ENCODE results near the gene GCK. TPM values are rescaled to one million over a fixed set of nuclear protein-coding genes. Genes with fewer than 3 reads are reported as not detected.

GCK gene
- total and polyA plus RNA-seq, 2 experiments from 2014 or later = 1.7 to 2.5 TPM

DNA sequence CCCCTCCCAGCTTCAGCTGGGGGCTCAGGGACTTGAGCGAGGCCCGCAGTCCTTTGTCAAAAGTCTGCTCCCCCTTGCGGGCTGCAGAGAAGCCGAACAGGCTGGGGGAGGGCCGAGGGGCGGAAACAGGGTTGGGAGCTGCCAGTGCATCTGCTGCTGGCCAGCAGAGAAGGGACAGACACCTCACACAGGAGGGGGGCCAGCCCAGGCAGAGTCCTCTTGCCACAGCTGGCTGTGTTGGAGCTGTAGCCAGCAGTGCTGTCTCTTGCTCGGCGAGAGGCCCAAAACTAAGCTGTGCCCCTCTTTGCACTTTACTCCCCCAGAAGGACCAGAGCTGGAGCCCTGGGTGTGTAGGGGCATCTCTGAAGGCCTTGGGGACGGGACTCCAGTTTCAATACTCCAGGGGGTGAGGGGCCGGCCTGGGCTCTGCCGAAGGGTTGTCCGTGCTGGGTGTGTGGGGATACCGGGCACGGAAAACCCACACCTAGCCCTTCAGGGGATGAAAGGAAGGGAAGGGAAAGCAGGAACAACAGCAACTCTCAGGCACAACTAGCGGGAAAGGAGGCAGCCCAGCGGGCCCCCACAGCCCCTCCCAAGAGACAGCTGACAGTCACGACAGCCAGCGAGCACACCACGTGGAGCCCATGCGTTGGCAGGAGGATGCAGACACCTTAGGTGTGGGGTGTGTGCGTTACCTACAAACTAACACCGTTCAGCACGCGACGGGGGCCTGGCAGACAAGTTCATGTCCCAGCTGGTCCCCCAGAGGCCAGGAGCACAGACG is 29.4 kb upstream of the GCK start:
- Histone ChIP-seq H3K4me2 (no peak overlapping the region), H3K36me3 (replicated peaks; ENCODE audit: insufficient read depth, low read depth) (no peaks in the 10 kb centered on the region), H2AFZ (no peak overlapping the region), H4K20me1 (ENCODE audit: insufficient read depth, poor library complexity, severe bottlenecking) (no peaks in the 10 kb centered on the region), H3K27me3 (no peaks in the 10 kb centered on the region), H3K4me3 (no peak overlapping the region), H3K79me2 (no peaks in the 10 kb centered on the region), H3K4me1 (ENCODE audit: insufficient read depth) (no peaks in the 10 kb centered on the region), H3K9me3 (ENCODE audit: low read depth) (no peaks in the 10 kb centered on the region), H3K9me2 (replicated peaks; ENCODE audit: insufficient read depth) (no peaks in the 10 kb centered on the region), H3K27ac (no peak overlapping the region)
- TF ChIP-seq EZH2phosphoT487 (IDR thresholded peaks at IDR 0.05; ENCODE audit: low read depth, severe bottlenecking, unreplicated experiment) (no peak), EZH2 (IDR thresholded peaks at IDR 0.05; ENCODE audit: borderline replicate concordance) (no peak), CTCF (IDR thresholded peaks at IDR 0.05; ENCODE audit: poor library complexity) (no peak)
- DNase-seq (ENCODE audit: low spot score) = no peak
- 82% methylated on average over 22 of the region's 26 CpGs for WGBS (ENCODE audit: low lambda C conversion rate, missing lambda C conversion rate)

GRCh38 chr7:44217852-44218402 is 28.7 kb upstream of the GCK start:
- Histone ChIP-seq H3K36me3 (replicated peaks; ENCODE audit: insufficient read depth, low read depth) (no peaks in the 10 kb centered on the region), H3K4me2 (no peak overlapping the region), H3K9me2 (replicated peaks; ENCODE audit: insufficient read depth) (no peaks in the 10 kb centered on the region), H4K20me1 (ENCODE audit: insufficient read depth, poor library complexity, severe bottlenecking) (no peaks in the 10 kb centered on the region), H2AFZ (no peak overlapping the region), H3K27ac (no peak overlapping the region), H3K4me3 (no peak overlapping the region), H3K27me3 (no peaks in the 10 kb centered on the region), H3K9me3 (ENCODE audit: low read depth) (no peaks in the 10 kb centered on the region), H3K79me2 (no peaks in the 10 kb centered on the region), H3K4me1 (ENCODE audit: insufficient read depth) (no peaks in the 10 kb centered on the region)
- 87% methylated on average over 14 of the region's 17 CpGs for WGBS (ENCODE audit: low lambda C conversion rate, missing lambda C conversion rate)
- DNase-seq (ENCODE audit: low spot score) = no peak
- no peak for TF ChIP-seq CTCF (IDR thresholded peaks at IDR 0.05; ENCODE audit: poor library complexity)
- no peak for TF ChIP-seq EZH2 (IDR thresholded peaks at IDR 0.05; ENCODE audit: borderline replicate concordance)
- no peak for TF ChIP-seq EZH2phosphoT487 (IDR thresholded peaks at IDR 0.05; ENCODE audit: low read depth, severe bottlenecking, unreplicated experiment)

- Histone ChIP-seq H3K4me1 (ENCODE audit: insufficient read depth) (no peaks in the 10 kb centered on the region), H3K27me3 (no peaks in the 10 kb centered on the region), H4K20me1 (ENCODE audit: insufficient read depth, poor library complexity, severe bottlenecking) (no peaks in the 10 kb centered on the region), H3K9me3 (ENCODE audit: low read depth) (no peaks in the 10 kb centered on the region), H3K4me3 (no peak overlapping the region), H3K79me2 (no peaks in the 10 kb centered on the region), H3K27ac (no peak overlapping the region), H3K4me2 (no peak overlapping the region), H2AFZ (no peak overlapping the region), H3K36me3 (replicated peaks; ENCODE audit: insufficient read depth, low read depth) (no peaks in the 10 kb centered on the region), H3K9me2 (replicated peaks; ENCODE audit: insufficient read depth) (no peaks in the 10 kb centered on the region)
- TF ChIP-seq EZH2 (IDR thresholded peaks at IDR 0.05; ENCODE audit: borderline replicate concordance) = no peak
- TF ChIP-seq CTCF (IDR thresholded peaks at IDR 0.05; ENCODE audit: poor library complexity) = no peak
- TF ChIP-seq EZH2phosphoT487 (IDR thresholded peaks at IDR 0.05; ENCODE audit: low read depth, severe bottlenecking, unreplicated experiment) = no peak
- 92% methylated on average over 19 of the region's 19 CpGs for WGBS (ENCODE audit: low lambda C conversion rate, missing lambda C conversion rate)
- no peak for DNase-seq (ENCODE audit: low spot score)
Measured at GRCh38 chr7:44217223-44217714, 28.0 kb upstream of the GCK start.
